B cell (primary cell): ENCODE results near the gene MAP3K19. TPM values are rescaled to one million over a fixed set of nuclear protein-coding genes. Genes with fewer than 3 reads are reported as not detected.

Experiments used
- ATAC-seq: fragments of 200-7000 bp; cut with Tn5 transposase; one replicate; pipeline ENCODE4 v1.10.0; 2021; ENCODE audit warnings: low read depth, mild to moderate bottlenecking, moderate number of reproducible peaks, moderate library complexity
- CTCF ChIA-PET: fragments of 350-600 bp; sonication (Branson Sonifier 250); formaldehyde crosslinking; loops from one replicate; lab custom pipeline; 2021; ENCODE audit warnings: antibody characterized with exemption, inconsistent platforms; lab: Charles Lee
- POLR2A ChIA-PET: fragments of 350-600 bp; sonication (Branson Sonifier 250); formaldehyde crosslinking; loops from one replicate; lab custom pipeline; 2021; ENCODE audit warnings: antibody characterized with exemption; lab: Charles Lee
- DNase-seq: peaks from one replicate; pipeline ENCODE4 v3.0.0; 2013
- H2AFZ ChIP-seq: 2 replicates; pipeline ENCODE4 v1.6.1; 2012; ENCODE audit warnings: mild to moderate bottlenecking, low read depth, low read length; ENCODE audit not compliant: insufficient read depth, poor library complexity, severe bottlenecking
- H3K27ac ChIP-seq, 2 donors: 1 replicate in 1 of 2; 2 replicates in 1 of 2; pipeline ENCODE4 v1.5.1; 2012 to 2013; ENCODE audit warnings: low read length in 2 of 2, mild to moderate bottlenecking in 2 of 2, moderate library complexity in 1 of 2
- H3K27me3 ChIP-seq, 4 experiments: fragments of 200-600 bp in 1 of 4; sonication (generic) in 1 of 4; replicated peaks in 1 of 4; 1 replicate in 2 of 4; 2 replicates in 2 of 4; pipeline versions ENCODE4 v1.6.1 to v1.7.0; 2013 to 2016; ENCODE audit warnings: low read length in 3 of 4, mild to moderate bottlenecking in 2 of 4, mixed read lengths in 1 of 4, moderate library complexity in 1 of 4; ENCODE audit not compliant: insufficient read depth in 4 of 4, control insufficient read depth in 3 of 4; ENCODE audit errors: control extremely low read depth in 1 of 4
- H3K36me3 ChIP-seq, 2 experiments: replicated peaks in 1 of 2; 1 replicate in 1 of 2; 2 replicates in 1 of 2; pipeline versions ENCODE4 v1.6.1 to v1.7.1; 2013; ENCODE audit warnings: low read length in 1 of 2; ENCODE audit not compliant: insufficient read depth in 2 of 2, control insufficient read depth in 1 of 2; ENCODE audit errors: control extremely low read depth in 1 of 2, extremely low read depth in 1 of 2
- H3K4me1 ChIP-seq, 2 donors: fragments of 200-600 bp in 1 of 2; sonication (generic) in 1 of 2; 1 replicate in 1 of 2; 2 replicates in 1 of 2; pipeline versions ENCODE4 v1.5.1 to v1.6.1; 2013 to 2017; ENCODE audit warnings: low read length in 2 of 2; ENCODE audit not compliant: control insufficient read depth in 2 of 2, insufficient read depth in 2 of 2
- H3K4me2 ChIP-seq: replicated peaks from 2 replicates; pipeline ENCODE3; 2012; ENCODE audit warnings: mild to moderate bottlenecking, low read depth, low read length; ENCODE audit not compliant: poor library complexity, severe bottlenecking
- H3K4me3 ChIP-seq, 5 experiments: fragments of 200-600 bp in 1 of 5; sonication (generic) in 1 of 5; 1 replicate in 3 of 5; 2 replicates in 2 of 5; pipeline versions ENCODE4 v1.5.1 to v1.7.0; 2011 to 2016; ENCODE audit warnings: low read length in 4 of 5, mild to moderate bottlenecking in 4 of 5, low read depth in 2 of 5, control low read depth in 1 of 5, moderate library complexity in 1 of 5; ENCODE audit not compliant: insufficient read depth in 1 of 5; ENCODE audit errors: control extremely low read depth in 1 of 5, extremely low read depth in 1 of 5
- H3K79me2 ChIP-seq: fragments of 200-600 bp; sonication (generic); one replicate; pipeline ENCODE4 v1.6.0; 2016; ENCODE audit warnings: low read length; ENCODE audit not compliant: control insufficient read depth, insufficient read depth
- H3K9ac ChIP-seq: fragments of 200-600 bp; sonication (generic); 2 replicates; pipeline ENCODE4 v1.6.1; 2017; ENCODE audit warnings: mild to moderate bottlenecking, low read length, moderate library complexity
- H3K9me3 ChIP-seq, 3 donors: one replicate each; pipeline versions ENCODE4 v1.6.1 to v1.7.1; 2013; ENCODE audit warnings: low read length in 2 of 3; ENCODE audit not compliant: control insufficient read depth in 2 of 3, insufficient read depth in 1 of 3; ENCODE audit errors: control extremely low read depth in 1 of 3
- H4K20me1 ChIP-seq: 2 replicates; pipeline ENCODE4 v1.6.0; 2012; ENCODE audit warnings: mild to moderate bottlenecking, low read length; ENCODE audit not compliant: insufficient read depth, control insufficient read depth, poor library complexity, severe bottlenecking
- H3K27ac Mint-ChIP-seq: one replicate; pipeline ENCODE4 v1.8.0; 2021; ENCODE audit warnings: mixed read lengths
- H3K27me3 Mint-ChIP-seq: one replicate; pipeline ENCODE4 v1.8.0; 2021; ENCODE audit warnings: mixed read lengths
- H3K4me1 Mint-ChIP-seq: one replicate; pipeline ENCODE4 v1.8.0; 2021; ENCODE audit warnings: mixed read lengths
- H3K4me3 Mint-ChIP-seq: one replicate; pipeline ENCODE4 v1.8.0; 2021; ENCODE audit warnings: mixed read lengths
- H3K9me3 Mint-ChIP-seq: one replicate; pipeline ENCODE4 v1.8.0; 2022; ENCODE audit warnings: mixed read lengths; ENCODE audit not compliant: insufficient read depth
- EZH2 ChIP-seq: IDR thresholded peaks from 2 replicates; pipeline ENCODE4 v1.6.1; 2012; ENCODE audit warnings: borderline replicate concordance, low read depth, mild to moderate bottlenecking, moderate library complexity, low read length; ENCODE audit not compliant: insufficient read depth, poor library complexity, severe bottlenecking
- WGBS: methylation state at CpG from one replicate; pipeline ENCODE4 v1.1.5; 2013; ENCODE audit warnings: missing lambda C conversion rate; ENCODE audit not compliant: insufficient coverage; 5-methylcytosine and 5-hydroxymethylcytosine counted together
- intact Hi-C: fragments of 100-400 bp; cut with micrococcal nuclease; formaldehyde crosslinking; loops from one replicate; pipeline ENCODE4 v1.10.0; 2022
- polyA plus RNA-seq: library from polyadenylated mRNA; depleted of rRNA; stranded (reverse); fragments of >200 nt; gene quantifications from 2 replicates; pipeline ENCODE4 v1.2.3, GENCODE V29; 2012
- total RNA-seq, 2 donors: library from RNA; stranded (reverse); fragments of 120-200 nt in 1 of 2; gene quantifications; 1 replicate in 1 of 2; 2 replicates in 1 of 2; pipeline versions ENCODE4 v1.2.3 to v1.2.4, GENCODE V29; 2013 to 2022
- TF ChIP-seq, protein P1 (sequence below): fragments of 200-600 bp; IDR thresholded peaks from one replicate; pipeline ENCODE4 v1.8.0; 2022; ENCODE audit warnings: antibody characterized with exemption, mild to moderate bottlenecking

Gene MAP3K19
- total and polyA plus RNA-seq, 2 donors (not counting 1 experiment from before 2014, with no cell fraction given), result 0.46 TPM; not detected in 1

GRCh38 chr2:134946073-134946472 lies 101.2 kb downstream of the MAP3K19 start:
- no peaks in the 10 kb centered on the region for H3K9me3 Mint-ChIP-seq
- Histone ChIP-seq H3K9ac (no peak overlapping the region), H4K20me1 (peaks cover 7% of the 10 kb centered on the region), H3K9me3 (no peaks in the 10 kb centered on the region), H3K36me3 (peaks cover 20 to 57% of the 10 kb centered on the region in 2 experiments), H3K27me3 (no peaks in the 10 kb centered on the region), H3K4me2 (no peak overlapping the region), H3K79me2 (peaks cover 34% of the 10 kb centered on the region), H3K27ac (no peak overlapping the region), H3K4me1 (peaks cover 9 to 21% of the 10 kb centered on the region in 2 donors), H3K4me3 (no peak overlapping the region), H2AFZ (no peak overlapping the region)
- WGBS, result 100% methylated on average over 3 of the region's 6 CpGs
- no peak for DNase-seq
- intact Hi-C loops, result loop anchor here (10.0 kb wide), 1 partner anchor 109 kb away; the partner anchor contains the start of gene RAB3GAP1
- TF ChIP-seq, protein P1, sequence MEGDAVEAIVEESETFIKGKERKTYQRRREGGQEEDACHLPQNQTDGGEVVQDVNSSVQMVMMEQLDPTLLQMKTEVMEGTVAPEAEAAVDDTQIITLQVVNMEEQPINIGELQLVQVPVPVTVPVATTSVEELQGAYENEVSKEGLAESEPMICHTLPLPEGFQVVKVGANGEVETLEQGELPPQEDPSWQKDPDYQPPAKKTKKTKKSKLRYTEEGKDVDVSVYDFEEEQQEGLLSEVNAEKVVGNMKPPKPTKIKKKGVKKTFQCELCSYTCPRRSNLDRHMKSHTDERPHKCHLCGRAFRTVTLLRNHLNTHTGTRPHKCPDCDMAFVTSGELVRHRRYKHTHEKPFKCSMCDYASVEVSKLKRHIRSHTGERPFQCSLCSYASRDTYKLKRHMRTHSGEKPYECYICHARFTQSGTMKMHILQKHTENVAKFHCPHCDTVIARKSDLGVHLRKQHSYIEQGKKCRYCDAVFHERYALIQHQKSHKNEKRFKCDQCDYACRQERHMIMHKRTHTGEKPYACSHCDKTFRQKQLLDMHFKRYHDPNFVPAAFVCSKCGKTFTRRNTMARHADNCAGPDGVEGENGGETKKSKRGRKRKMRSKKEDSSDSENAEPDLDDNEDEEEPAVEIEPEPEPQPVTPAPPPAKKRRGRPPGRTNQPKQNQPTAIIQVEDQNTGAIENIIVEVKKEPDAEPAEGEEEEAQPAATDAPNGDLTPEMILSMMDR, result no peak
- TF ChIP-seq EZH2, result no peak
- ChIA-PET CTCF (no interaction called here), POLR2A (no interaction called here)
- no peak overlapping the region for H3K27ac Mint-ChIP-seq
- H3K4me3 Mint-ChIP-seq, result no peak overlapping the region
- H3K27me3 Mint-ChIP-seq, result no peaks in the 10 kb centered on the region
- H3K4me1 Mint-ChIP-seq, result peaks cover 38% of the 10 kb centered on the region
- ATAC-seq, result no peak

DNA sequence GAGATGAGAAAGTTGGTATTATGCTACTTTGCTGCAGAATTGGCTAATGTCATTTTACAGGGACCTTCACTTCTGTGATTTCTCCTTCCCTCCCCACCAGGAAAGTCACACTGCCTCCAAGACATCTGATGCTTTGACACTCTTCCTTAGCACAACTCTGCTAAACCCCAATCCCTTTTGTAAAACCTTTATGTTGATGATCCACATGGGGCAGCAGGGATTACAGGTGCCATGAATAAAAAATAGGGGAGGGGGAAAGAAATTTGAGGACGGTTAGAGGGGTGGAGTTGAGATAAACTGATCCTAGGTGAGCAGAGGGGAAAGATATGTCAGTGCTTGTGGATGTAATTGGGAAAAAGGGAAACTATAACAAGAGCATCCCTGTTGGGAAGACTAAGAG lies 102.3 kb downstream of the MAP3K19 start:
- DNase-seq (no peak), ATAC-seq (no peak)
- 100% methylated on average over 1 of the region's 1 CpG for WGBS
- POLR2A ChIA-PET, result no interaction called here
- H3K27ac ChIP-seq, result no peak overlapping the region
- Mint-ChIP-seq H3K4me1 (peaks cover 32% of the 10 kb centered on the region), H3K27ac (no peak overlapping the region), H3K9me3 (no peaks in the 10 kb centered on the region), H3K27me3 (no peaks in the 10 kb centered on the region), H3K4me3 (no peak overlapping the region)
- no peak overlapping the region for H3K4me3 ChIP-seq
- no peaks in the 10 kb centered on the region for H3K9me3 ChIP-seq
- intact Hi-C loops, result loop anchor here (10.0 kb wide), 1 partner anchor 110 kb away; the partner anchor contains the start of gene RAB3GAP1
- TF ChIP-seq, protein P1, result no peak
- no peak for TF ChIP-seq EZH2
- no peak overlapping the region for H3K9ac ChIP-seq
- H3K4me2 ChIP-seq, result no peak overlapping the region
- H4K20me1 ChIP-seq, result peaks cover 3% of the 10 kb centered on the region
- CTCF ChIA-PET, result interaction anchor here (0.6 kb wide), 2 partner anchors 16 to 32 kb away, joined by 3 read pairs; no protein-coding TSS in a partner anchor
- H2AFZ ChIP-seq, result no peak overlapping the region
- peaks cover 41% of the 10 kb centered on the region for H3K79me2 ChIP-seq
- peaks cover 19 to 53% of the 10 kb centered on the region in 2 experiments for H3K36me3 ChIP-seq
- peaks cover 9 to 21% of the 10 kb centered on the region in 2 donors for H3K4me1 ChIP-seq
- H3K27me3 ChIP-seq, result no peaks in the 10 kb centered on the region
